C4-2B (cell line): Measurements from ENCODE around the gene TLE2.

Experiments
- CTCF ChIP-seq: fragments of 450-650 bp; conservative IDR thresholded peaks from 2 replicates; pipeline ENCODE4 v1.5.1; 2017; ENCODE audit warnings: mild to moderate bottlenecking
- ZFX ChIP-seq: fragments of 450-650 bp; IDR thresholded peaks from 2 replicates; pipeline ENCODE4 v1.6.1; 2017

GRCh38 chr19:3053780-3054179, 24.7 kb upstream of the TLE2 start:
- TF ChIP-seq CTCF (no peak), ZFX (no peak)
